ENCODE measurements around the gene ZBTB38.

ZBTB38 gene

GRCh38 chr3:141384157-141384556 lies 15.9 kb downstream of the ZBTB38 start:
- in situ Hi-C loops (cut with HindIII; ENCODE audit: low sequenced_read_pairs): loop anchor here (10.0 kb wide), 1 partner anchor 191 kb away; no protein-coding TSS in a partner anchor

DNA sequence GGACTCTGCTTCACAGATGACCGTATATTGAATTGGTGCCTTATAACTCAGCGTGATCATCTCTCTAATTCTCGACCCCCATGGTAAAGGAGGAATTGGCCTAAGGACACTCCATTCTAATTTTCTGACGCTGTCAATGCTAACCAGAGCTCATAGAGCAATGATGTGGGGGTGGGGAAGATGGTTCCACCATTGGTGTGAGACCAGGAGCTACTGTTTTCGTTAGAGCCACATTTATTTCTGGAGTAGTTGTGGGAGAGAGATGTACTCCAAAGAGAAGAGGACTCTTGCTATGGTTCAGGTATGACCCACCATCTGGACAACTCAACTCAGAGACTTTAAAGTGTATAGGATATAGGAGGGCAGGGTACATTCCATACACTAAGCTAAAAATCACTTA lies 16.3 kb downstream of the ZBTB38 start:
- in situ Hi-C loops (cut with HindIII; ENCODE audit: low sequenced_read_pairs): loop anchor here (10.0 kb wide), 1 partner anchor 190 kb away; no protein-coding TSS in a partner anchor

- in situ Hi-C loops (cut with HindIII; ENCODE audit: low sequenced_read_pairs): loop anchor here (10.0 kb wide), 1 partner anchor 189 kb away; no protein-coding TSS in a partner anchor
These were observed 17.3 kb downstream of the ZBTB38 start for GRCh38 chr3:141385406-141386125.

- in situ Hi-C loops (cut with HindIII; ENCODE audit: low sequenced_read_pairs): loop anchor here (10.0 kb wide), 1 partner anchor 189 kb away; no protein-coding TSS in a partner anchor
These were observed 17.8 kb downstream of the ZBTB38 start for GRCh38 chr3:141386126-141386488.

- in situ Hi-C loops (cut with HindIII; ENCODE audit: low sequenced_read_pairs): loop anchor here (10.0 kb wide), 1 partner anchor 188 kb away; no protein-coding TSS in a partner anchor
These were observed 18.4 kb downstream of the ZBTB38 start for GRCh38 chr3:141386611-141387111.

DNA sequence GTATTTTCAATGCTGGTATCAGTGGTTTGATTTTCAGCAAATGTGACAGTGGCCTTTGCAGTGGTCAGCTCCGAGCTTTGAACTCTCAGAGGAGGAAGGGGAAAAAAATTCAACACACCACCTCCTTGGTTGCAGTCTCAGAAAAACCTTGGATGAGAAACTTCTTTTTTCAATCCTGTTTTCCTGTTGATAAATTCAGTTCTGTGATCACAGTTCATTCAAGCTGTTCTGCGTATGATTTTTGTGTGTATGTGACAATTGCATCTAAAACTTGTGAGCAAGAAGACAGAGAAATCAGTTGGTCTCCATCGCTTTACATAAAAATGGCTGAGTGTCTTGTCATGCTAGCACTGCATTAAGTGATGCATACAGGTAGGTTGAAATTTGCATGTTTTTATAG lies 19.2 kb downstream of the ZBTB38 start:
- in situ Hi-C loops (cut with HindIII; ENCODE audit: low sequenced_read_pairs): loop anchor here (10.0 kb wide), 1 partner anchor 187 kb away; no protein-coding TSS in a partner anchor

DNA sequence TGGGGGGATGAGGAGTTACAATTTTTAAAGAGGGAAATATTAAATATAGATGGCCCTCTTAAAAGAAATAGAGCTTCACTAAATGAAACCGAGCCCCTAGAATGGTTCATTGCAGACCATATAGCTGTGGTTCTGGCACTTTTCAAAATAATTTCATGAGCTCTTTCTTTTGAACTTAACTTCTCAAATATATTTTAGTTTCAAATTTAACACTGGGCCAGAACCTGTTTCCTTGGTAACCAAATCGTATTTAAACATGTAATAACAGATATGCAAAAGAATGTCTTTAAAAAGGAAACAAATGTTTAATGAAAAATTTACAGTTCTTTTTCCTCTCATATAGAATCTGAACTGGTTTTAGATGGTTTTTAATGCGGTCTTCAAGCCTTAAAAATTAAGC lies 20.1 kb downstream of the ZBTB38 start:
- in situ Hi-C loops (cut with HindIII; ENCODE audit: low sequenced_read_pairs): loop anchor here (10.0 kb wide), 1 partner anchor 186 kb away; no protein-coding TSS in a partner anchor

DNA sequence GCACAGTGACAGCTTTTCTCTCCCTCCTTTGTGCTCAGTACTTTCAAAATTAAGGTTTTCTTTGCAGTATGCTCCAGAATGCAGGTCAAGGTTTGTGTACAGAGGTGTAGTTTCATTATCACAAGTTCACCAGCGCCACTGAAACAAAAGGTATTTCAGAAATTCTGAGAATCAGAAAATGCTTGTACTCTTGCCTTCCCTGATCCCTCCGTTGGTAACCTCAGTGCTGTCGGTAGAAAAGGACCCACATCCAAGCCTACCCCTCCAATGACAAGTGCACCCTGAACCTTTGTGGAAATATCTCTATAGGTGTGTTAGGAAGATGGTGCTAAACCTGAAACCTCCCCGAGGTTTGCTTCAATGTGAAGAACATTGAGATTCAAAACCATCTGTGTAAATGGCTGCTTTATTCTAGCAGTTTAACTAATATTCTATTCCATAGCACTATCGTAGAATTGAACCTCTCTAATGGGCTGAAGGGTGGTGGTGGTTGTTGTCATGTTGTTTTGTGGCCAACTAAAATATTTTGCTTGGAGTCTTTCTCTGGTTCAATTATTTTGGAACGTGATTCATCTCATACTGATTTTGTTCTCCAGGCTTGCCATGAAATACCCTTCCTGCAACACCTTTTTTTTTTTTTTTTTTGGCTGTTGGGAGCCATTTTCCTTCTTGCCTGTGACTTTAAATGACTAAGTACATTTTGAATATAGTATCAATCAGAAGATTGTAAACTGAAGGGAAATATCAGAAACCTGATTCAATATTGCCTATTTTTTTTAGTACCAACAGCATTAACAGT lies 20.7 kb downstream of the ZBTB38 start:
- in situ Hi-C loops (cut with HindIII; ENCODE audit: low sequenced_read_pairs): loop anchor here (10.0 kb wide), 1 partner anchor 186 kb away; no protein-coding TSS in a partner anchor

DNA sequence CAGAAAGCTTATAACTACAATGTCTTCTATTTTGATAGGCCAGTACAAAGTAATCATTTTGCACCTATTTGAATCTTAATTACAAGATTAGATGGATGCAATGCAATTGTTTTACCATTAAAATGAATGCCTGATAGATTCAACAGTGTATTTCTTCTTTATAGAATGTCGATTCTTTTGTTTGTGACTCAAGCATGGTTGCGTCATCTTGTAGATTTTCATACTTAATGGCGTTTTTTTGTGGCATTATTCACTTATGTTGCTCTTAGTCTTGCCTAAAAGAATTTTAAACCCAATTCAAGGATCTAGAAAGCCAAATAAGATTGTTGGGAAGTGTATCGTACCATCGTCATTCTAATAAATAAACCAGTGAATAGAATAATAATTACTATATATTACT lies 21.4 kb downstream of the ZBTB38 start:
- in situ Hi-C loops (cut with HindIII; ENCODE audit: low sequenced_read_pairs): loop anchor here (5.0 to 10.0 kb wide), 2 partner anchors 53 to 185 kb away; no protein-coding TSS in a partner anchor

DNA sequence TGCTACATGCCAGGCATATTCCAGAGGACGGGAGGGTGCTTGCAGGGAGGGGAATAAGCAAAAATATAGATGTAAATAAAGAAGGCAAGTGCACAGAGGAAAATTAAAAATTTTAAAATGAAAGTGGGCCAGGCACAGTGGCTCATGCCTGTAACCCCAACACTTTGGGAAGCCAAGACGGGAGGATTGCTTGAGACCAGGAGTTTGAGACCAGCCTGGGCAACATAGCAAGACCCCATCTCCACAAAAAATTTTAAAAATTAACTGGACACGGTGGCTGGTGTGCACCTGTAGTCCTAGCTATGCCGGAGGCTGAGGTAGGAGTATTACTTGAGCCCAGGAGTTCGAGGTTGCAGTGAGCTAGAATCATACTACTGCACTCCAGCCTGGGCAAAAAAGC lies 22.4 kb downstream of the ZBTB38 start:
- in situ Hi-C loops (cut with HindIII; ENCODE audit: low sequenced_read_pairs): loop anchor here (5.0 kb wide), 1 partner anchor 52 kb away; no protein-coding TSS in a partner anchor

DNA sequence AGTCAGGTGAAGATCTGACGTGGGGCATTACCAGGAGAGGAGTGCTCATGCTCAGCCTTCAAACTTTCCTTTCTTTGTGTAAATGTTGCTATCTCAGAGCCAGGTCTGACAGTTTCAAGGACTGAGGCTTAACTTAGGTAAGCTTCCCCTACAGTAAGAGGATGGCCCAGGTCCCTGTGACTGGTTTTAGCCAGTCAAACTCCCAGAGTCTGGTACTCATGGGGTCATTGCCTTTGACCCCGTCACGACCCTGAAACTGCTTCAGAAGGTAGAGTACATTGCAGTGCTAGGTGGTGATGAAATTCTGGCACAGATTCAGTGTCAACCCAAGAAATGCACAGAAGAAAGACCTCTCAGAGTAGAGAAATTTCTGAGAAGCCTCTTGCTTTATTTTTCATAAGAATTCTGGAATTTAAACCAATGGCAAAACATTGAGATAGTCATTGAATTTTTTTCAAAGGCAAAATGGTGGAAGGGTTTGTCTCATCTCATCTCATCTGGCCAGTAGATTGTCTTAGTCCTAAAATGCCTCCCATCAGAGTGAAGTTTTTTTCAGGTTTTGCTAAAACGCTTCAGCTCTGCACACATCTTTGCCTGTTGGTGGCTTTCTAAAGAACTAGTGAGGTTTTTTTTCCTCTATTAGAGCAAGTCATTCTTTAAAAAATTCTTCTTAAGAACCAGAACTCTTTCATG lies 23.1 kb downstream of the ZBTB38 start:
- in situ Hi-C loops (cut with HindIII; ENCODE audit: low sequenced_read_pairs): loop anchor here (5.0 kb wide), 1 partner anchor 51 kb away; no protein-coding TSS in a partner anchor

GRCh38 chr3:141391991-141392316 lies 23.6 kb downstream of the ZBTB38 start:
- in situ Hi-C loops (cut with HindIII; ENCODE audit: low sequenced_read_pairs): loop anchor here (5.0 kb wide), 1 partner anchor 50 kb away; no protein-coding TSS in a partner anchor

DNA sequence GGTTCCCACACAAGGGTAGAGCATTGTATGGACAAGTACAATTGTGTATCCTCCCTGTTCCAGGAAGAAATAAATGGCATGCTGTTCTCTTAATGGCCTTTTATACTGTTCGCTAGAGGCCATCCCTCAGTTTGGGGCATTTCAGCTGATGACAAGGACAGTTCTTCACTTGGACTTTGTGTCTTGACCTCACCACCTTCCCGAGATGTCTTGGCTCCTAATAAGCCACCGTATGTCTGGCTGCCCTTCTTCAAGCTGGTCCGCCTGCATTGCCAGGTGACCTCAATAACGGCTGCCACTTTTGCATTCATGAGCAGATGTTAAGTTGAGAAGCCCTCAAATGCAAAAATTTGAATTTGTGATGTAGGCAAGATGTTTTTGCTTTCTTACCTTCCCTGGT lies 24.1 kb downstream of the ZBTB38 start:
- in situ Hi-C loops (cut with HindIII; ENCODE audit: low sequenced_read_pairs): loop anchor here (5.0 kb wide), 1 partner anchor 50 kb away; no protein-coding TSS in a partner anchor

- in situ Hi-C loops (cut with HindIII; ENCODE audit: low sequenced_read_pairs): loop anchor here (5.0 kb wide), 1 partner anchor 49 kb away; no protein-coding TSS in a partner anchor
These were observed 24.8 kb downstream of the ZBTB38 start for GRCh38 chr3:141392897-141393734.

DNA sequence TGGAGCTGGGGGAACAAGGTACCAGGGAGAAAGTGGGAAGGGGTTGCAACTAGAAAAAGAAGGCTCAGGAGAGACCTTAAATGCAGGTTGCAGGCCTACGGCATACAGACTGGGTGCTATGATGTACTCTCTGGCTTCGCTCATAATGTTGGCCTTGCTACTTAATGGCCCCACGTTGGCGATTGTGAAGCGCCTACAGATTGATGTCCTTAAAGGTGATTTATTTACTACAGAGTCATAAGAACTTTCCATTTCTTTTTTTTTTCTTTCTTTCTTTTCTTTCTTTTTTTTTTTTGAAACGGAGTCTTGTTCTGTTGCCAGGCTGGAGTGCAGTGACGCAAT lies 25.4 kb downstream of the ZBTB38 start:
- in situ Hi-C loops (cut with HindIII; ENCODE audit: low sequenced_read_pairs): loop anchor here (5.0 kb wide), 1 partner anchor 49 kb away; no protein-coding TSS in a partner anchor

GRCh38 chr3:141394560-141394959 lies 26.3 kb downstream of the ZBTB38 start:
- in situ Hi-C loops (cut with HindIII; ENCODE audit: low sequenced_read_pairs): loop anchor here (5.0 kb wide), 1 partner anchor 48 kb away; no protein-coding TSS in a partner anchor

GRCh38 chr3:141395005-141395589 lies 26.8 kb downstream of the ZBTB38 start:
- in situ Hi-C loops (cut with HindIII; ENCODE audit: low sequenced_read_pairs): no loop called here

DNA sequence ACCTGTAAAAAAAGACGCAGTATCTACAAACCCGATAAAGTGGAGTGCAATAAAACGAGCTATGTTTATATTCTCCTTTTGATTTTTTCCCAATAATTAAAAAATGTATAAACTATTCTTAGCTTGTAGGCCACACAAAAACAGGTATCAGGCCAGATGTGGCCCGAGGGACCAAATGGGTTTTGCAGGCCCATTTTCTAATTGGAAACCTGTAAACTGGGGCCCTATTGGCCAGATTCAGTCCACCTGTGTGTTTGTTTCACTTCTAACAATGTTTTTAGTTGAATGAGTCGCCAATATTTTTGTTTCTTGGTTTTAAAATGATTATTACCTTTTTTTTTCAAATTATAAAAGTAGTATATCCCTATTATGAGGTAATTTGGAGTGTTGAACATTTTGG lies 29.7 kb downstream of the ZBTB38 start:
- in situ Hi-C loops (cut with HindIII; ENCODE audit: low sequenced_read_pairs): no loop called here

GRCh38 chr3:141399200-141399599 lies 30.9 kb downstream of the ZBTB38 start:
- in situ Hi-C loops (cut with HindIII; ENCODE audit: low sequenced_read_pairs): no loop called here
